Dermis microvascular lymphatic vessel endothelial cell (primary cell): Measurements from ENCODE around the gene ATP10D. TPM values are rescaled to one million over a fixed set of nuclear protein-coding genes. Genes with fewer than 3 reads are reported as not detected.
A peak's percentile ranks its signal among the peaks of the same experiment; 100 is the strongest.

Source experiments
- DNase-seq, 2 donors: peaks; one replicate each; pipeline versions ENCODE4 v3.0.0 to v3.0.0-alpha.2; 2010; ENCODE audit warnings: low read depth in 2 of 2
- total RNA-seq: library from RNA; depleted of rRNA; stranded (reverse); fragments of >200 nt; gene quantifications from 2 replicates; pipeline ENCODE4 v1.2.1, GENCODE V29; 2014

The ATP10D gene
- 22.3 and 23.0 TPM in 2 replicates for total RNA-seq

- peak; percentile 85 to 96 for DNase-seq
Observed at GRCh38 chr4:47485047-47485692, at the start of gene ATP10D. TSS of gene ATP10D (plus strand) at chr4:47485275. CDS start at chr4:47512541, 27,266 bp downstream.

GRCh38 chr4:47442980-47443379 lies 42.1 kb upstream of the ATP10D start:
- no peak for DNase-seq

- no peak for DNase-seq
Observed at GRCh38 chr4:47444031-47444430, 41.0 kb upstream of the ATP10D start.

- no peak for DNase-seq
Observed at GRCh38 chr4:47451657-47452056, 33.4 kb upstream of the ATP10D start.

GRCh38 chr4:47462799-47463234 lies 22.3 kb upstream of the ATP10D start:
- no peak for DNase-seq

- peak; percentile 89 to 96 for DNase-seq
Observed at GRCh38 chr4:47463235-47463956, 21.7 kb upstream of the ATP10D start, which contains the start of gene COMMD8. TSS of gene COMMD8 (minus strand) at chr4:47463702. CDS start at chr4:47463651, 51 bp downstream.

GRCh38 chr4:47465004-47465403 lies 20.1 kb upstream of the ATP10D start:
- no peak for DNase-seq

- DNase-seq, result no peak
Observed at GRCh38 chr4:47466056-47466785, 18.9 kb upstream of the ATP10D start.

GRCh38 chr4:47468706-47469365 lies 16.2 kb upstream of the ATP10D start:
- no peak for DNase-seq

- no peak for DNase-seq
Observed at GRCh38 chr4:47469951-47470350, 15.1 kb upstream of the ATP10D start.

GRCh38 chr4:47471064-47471463 lies 14.0 kb upstream of the ATP10D start:
- DNase-seq, result no peak

GRCh38 chr4:47471591-47471990 lies 13.5 kb upstream of the ATP10D start:
- DNase-seq, result no peak

GRCh38 chr4:47473141-47473750 lies 11.8 kb upstream of the ATP10D start:
- DNase-seq, result no peak

GRCh38 chr4:47474799-47475198 lies 10.3 kb upstream of the ATP10D start:
- DNase-seq, result no peak

GRCh38 chr4:47475411-47475810 lies 9.7 kb upstream of the ATP10D start:
- no peak for DNase-seq

- no peak for DNase-seq
Observed at GRCh38 chr4:47478804-47479203, 6.3 kb upstream of the ATP10D start.

- peak in 1 of 2 donors; percentile 32 for DNase-seq
Observed at GRCh38 chr4:47482326-47482725, 2.7 kb upstream of the ATP10D start.

GRCh38 chr4:47483745-47484144 lies 1.3 kb upstream of the ATP10D start:
- no peak for DNase-seq

- no peak for DNase-seq
Observed at GRCh38 chr4:47484168-47484567, 907 bp upstream of the ATP10D start.

GRCh38 chr4:47485768-47486167 lies 693 bp downstream of the ATP10D start:
- DNase-seq, result no peak

- DNase-seq, result peak in 1 of 2 donors; percentile 6
Observed at GRCh38 chr4:47486231-47486673, 1.2 kb downstream of the ATP10D start.
